RWPE1 (cell line): ENCODE results near the gene EFHC1.
A peak's percentile ranks its signal among the peaks of the same experiment; 100 is the strongest.

Experiments
- CTCF ChIA-PET: fragments of 350-600 bp; sonication (Branson Sonifier 250); formaldehyde crosslinking; extraction: SDS; loops from one replicate; lab custom pipeline; 2021; lab: Yijun Ruan, JAX
- POLR2A ChIA-PET: fragments of 400-600 bp; formaldehyde crosslinking; extraction: SDS; loops from one replicate; lab custom pipeline; 2020; ENCODE audit warnings: antibody characterized with exemption; ENCODE audit not compliant: low non-redundant PET; lab: Yijun Ruan, JAX
- DNase-seq: peaks from one replicate; pipeline ENCODE4 v3.0.0; 2012; ENCODE audit warnings: low spot score
- H3K27ac ChIP-seq: fragments of 450-650 bp; 2 replicates; pipeline ENCODE4 v1.5.1; 2017
- CTCF ChIP-seq: fragments of 450-650 bp; conservative IDR thresholded peaks from 2 replicates; pipeline ENCODE4 v1.5.1; 2017; ENCODE audit warnings: low read depth, mild to moderate bottlenecking

EFHC1 gene

DNA sequence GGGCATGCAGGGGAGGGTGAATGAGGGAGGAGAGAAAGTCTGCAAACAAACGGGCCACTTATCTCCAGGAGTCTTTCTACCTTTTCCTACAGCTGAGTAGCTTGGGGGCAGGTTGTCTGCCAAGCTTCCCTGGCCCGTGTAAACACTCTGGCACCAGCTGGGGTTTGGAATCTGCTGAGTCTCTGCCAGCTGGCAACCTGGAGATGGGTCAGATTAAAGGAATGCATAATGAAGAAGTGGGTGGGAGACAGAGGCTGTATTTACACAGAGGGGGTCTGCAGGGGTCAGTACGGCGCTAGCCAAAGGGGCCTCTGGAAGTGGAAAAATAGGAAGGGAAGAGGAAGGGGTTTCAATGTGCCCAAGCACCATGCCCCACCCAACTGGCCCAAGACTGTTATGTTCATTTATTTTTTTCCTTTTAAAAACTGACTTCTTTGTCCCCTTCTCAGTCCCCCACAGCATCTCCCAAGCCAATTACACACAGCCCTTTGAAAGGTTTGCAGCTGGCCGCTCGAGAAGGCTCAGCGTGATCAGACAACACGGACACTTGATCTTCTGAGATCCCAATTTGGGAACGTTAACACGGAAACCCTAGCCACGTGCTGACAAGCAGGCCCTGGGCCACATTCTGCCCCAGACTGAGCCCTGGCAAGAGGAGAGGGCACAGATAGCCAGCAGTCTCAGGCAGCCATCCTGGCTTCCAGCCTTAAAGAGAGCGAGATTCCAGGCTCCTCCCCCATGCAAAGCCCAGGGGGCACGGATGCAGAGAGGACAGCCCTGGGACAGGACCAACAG lies 131.5 kb downstream of the EFHC1 start:
- peak; percentile 87 for DNase-seq
- TF ChIP-seq CTCF: no peak
- ChIA-PET POLR2A (no interaction called here), CTCF (interaction anchor here (0.5 to 0.7 kb wide), 2 partner anchors 9 to 97 kb away, joined by 3 read pairs; no protein-coding TSS in a partner anchor)
- peak overlapping the region; percentile 97 for H3K27ac ChIP-seq

GRCh38 chr6:52552278-52552643 lies 132.1 kb downstream of the EFHC1 start:
- no peak for TF ChIP-seq CTCF
- no peak for DNase-seq
- ChIA-PET POLR2A (no interaction called here), CTCF (interaction anchor here (0.5 to 0.7 kb wide), 2 partner anchors 9 to 98 kb away, joined by 3 read pairs; no protein-coding TSS in a partner anchor)
- peak overlapping the region; percentile 97 for H3K27ac ChIP-seq

GRCh38 chr6:52553158-52553557 lies 133.0 kb downstream of the EFHC1 start:
- H3K27ac ChIP-seq: no peak overlapping the region; the same call in 1 of the 2 replicates
- POLR2A ChIA-PET: no interaction called here
- CTCF ChIA-PET: no interaction called here
- no peak for DNase-seq
- TF ChIP-seq CTCF: no peak

- ChIA-PET POLR2A (no interaction called here), CTCF (interaction anchor here (0.6 to 0.7 kb wide), 2 partner anchors 146 to 594 kb away, joined by 3 read pairs; no protein-coding TSS in a partner anchor)
- DNase-seq: no peak
- TF ChIP-seq CTCF: no peak
- H3K27ac ChIP-seq: peak overlapping the region; percentile 31; the same call in 1 of the 2 replicates
Measured at GRCh38 chr6:52553719-52554118, 133.6 kb downstream of the EFHC1 start.

- TF ChIP-seq CTCF: no peak
- ChIA-PET CTCF (no interaction called here), POLR2A (no interaction called here)
- DNase-seq: no peak
- H3K27ac ChIP-seq: 0 out of 2 replicates have a peak overlapping the region, but pooled peaks have one; percentile 13
Measured at GRCh38 chr6:52554684-52555280, 134.6 kb downstream of the EFHC1 start.

- TF ChIP-seq CTCF: no peak
- ChIA-PET POLR2A (no interaction called here), CTCF (no interaction called here)
- DNase-seq: no peak
- H3K27ac ChIP-seq: no peak overlapping the region
Measured at GRCh38 chr6:52555518-52556233, 135.5 kb downstream of the EFHC1 start.
